Stimulated activated CD4-positive, alpha-beta T cell treated with anti-CD3 and anti-CD28 coated beads, TNF-alpha, amount 100 ng/mL, for 4 hours (primary cell): ENCODE measurements around the gene NMNAT1.
"Not testable (repeated sequence)": the region's sequence is repeated elsewhere in the genome, so short reads cannot be mapped to it uniquely, and the experiment has no call there.

ENCODE experiments used
- DNase-seq, 3 experiments: peaks; one replicate each; pipeline ENCODE4 v3.0.0-alpha.2; 2020; ENCODE audit warnings: low read depth in 3 of 3

NMNAT1 gene

GRCh38 chr1:9920606-9921005, 22.7 kb upstream of the NMNAT1 start:
- DNase-seq = no peak

- DNase-seq = no peak
These were observed 20.9 kb upstream of the NMNAT1 start for GRCh38 chr1:9922342-9922741.

- DNase-seq = no peak
These were observed 16.0 kb upstream of the NMNAT1 start for GRCh38 chr1:9927259-9927658.

GRCh38 chr1:9929431-9930385, 13.6 kb upstream of the NMNAT1 start:
- DNase-seq = no peak

GRCh38 chr1:9942399-9942938, 806 bp upstream of the NMNAT1 start:
- no peak for DNase-seq

- no peak for DNase-seq
These were observed 3.0 kb downstream of the NMNAT1 start for GRCh38 chr1:9946315-9946714.

- no peak for DNase-seq
These were observed 14.5 kb downstream of the NMNAT1 start for GRCh38 chr1:9957726-9958125.

GRCh38 chr1:9960011-9960410, 16.7 kb downstream of the NMNAT1 start:
- DNase-seq = no peak

GRCh38 chr1:9960706-9961562, 17.7 kb downstream of the NMNAT1 start:
- DNase-seq = no peak

GRCh38 chr1:9984253-9984652, 41.0 kb downstream of the NMNAT1 start:
- DNase-seq = no peak

GRCh38 chr1:9985001-9985400, 41.7 kb downstream of the NMNAT1 start:
- no peak for DNase-seq

GRCh38 chr1:9989773-9990172, 46.5 kb downstream of the NMNAT1 start:
- no peak for DNase-seq

GRCh38 chr1:9990944-9991343, 47.7 kb downstream of the NMNAT1 start:
- DNase-seq = no peak

GRCh38 chr1:9992910-9993309, 49.6 kb downstream of the NMNAT1 start:
- DNase-seq = no peak

- DNase-seq = no peak
These were observed 50.3 kb downstream of the NMNAT1 start for GRCh38 chr1:9993561-9994075.

GRCh38 chr1:9996624-9997582, 53.6 kb downstream of the NMNAT1 start, which contains the start of gene RBP7:
Gene RBP7 (plus strand): TSS chr1:9997228. CDS start chr1:9997259, 31 bp downstream.
- no peak for DNase-seq

GRCh38 chr1:10001016-10001665, 57.9 kb downstream of the NMNAT1 start:
- no peak for DNase-seq

- DNase-seq = not testable (repeated sequence)
These were observed 62.0 kb downstream of the NMNAT1 start for GRCh38 chr1:10005248-10005647.

GRCh38 chr1:10007169-10007568, 63.9 kb downstream of the NMNAT1 start:
- DNase-seq = no peak

- no peak for DNase-seq
These were observed 70.7 kb downstream of the NMNAT1 start for GRCh38 chr1:10014016-10014415.
